NCI-H187 treated with DMSO at 0.1 percent for 48 hours (cell line): ENCODE data around the gene GNB3.
"Not testable (repeated sequence)": the region's sequence is repeated elsewhere in the genome, so short reads cannot be mapped to it uniquely, and the experiment has no call there.

Experiments
- DNase-seq: peaks from one replicate; lab custom pipeline; 2025; lab: John Stamatoyannopoulos, UW

GNB3 gene

GRCh38 chr12:6860942-6861341 lies 20.2 kb downstream of the GNB3 start:
- no peak for DNase-seq

- DNase-seq, result no peak
These were observed 20.7 kb downstream of the GNB3 start for GRCh38 chr12:6861391-6861790.

GRCh38 chr12:6863033-6863432 lies 22.3 kb downstream of the GNB3 start:
- DNase-seq, result no peak

GRCh38 chr12:6863586-6864321 lies 23.0 kb downstream of the GNB3 start:
- DNase-seq, result no peak

GRCh38 chr12:6865307-6865706 lies 24.6 kb downstream of the GNB3 start:
- not testable (repeated sequence) for DNase-seq

- no peak for DNase-seq
These were observed 25.6 kb downstream of the GNB3 start for GRCh38 chr12:6866163-6866919.

GRCh38 chr12:6866920-6867412 lies 26.2 kb downstream of the GNB3 start:
- no peak for DNase-seq

GRCh38 chr12:6867413-6868210 lies 26.9 kb downstream of the GNB3 start, which contains the start of gene TPI1:
Gene TPI1, plus strand, starts transcription at chr12:6867531. Its CDS starts 36 bp downstream, at chr12:6867567.
- DNase-seq, result peak; percentile 12

- no peak for DNase-seq
These were observed 27.7 kb downstream of the GNB3 start for GRCh38 chr12:6868211-6869048.

- DNase-seq, result peak; percentile 53
These were observed 28.6 kb downstream of the GNB3 start for GRCh38 chr12:6869049-6870021.

GRCh38 chr12:6870304-6870703 lies 29.6 kb downstream of the GNB3 start:
- not testable (repeated sequence) for DNase-seq

- DNase-seq, result no peak
These were observed 30.6 kb downstream of the GNB3 start for GRCh38 chr12:6871052-6871957.

GRCh38 chr12:6872073-6873048 lies 31.6 kb downstream of the GNB3 start:
- DNase-seq, result no peak

GRCh38 chr12:6873094-6874014 lies 32.6 kb downstream of the GNB3 start, which contains the start of gene SPSB2:
Gene SPSB2, minus strand, starts transcription at chr12:6873303. Its CDS starts 402 bp downstream, at chr12:6872901.
- DNase-seq, result peak; percentile 46

GRCh38 chr12:6874015-6874368 lies 33.3 kb downstream of the GNB3 start:
- DNase-seq, result not testable (repeated sequence)

- DNase-seq, result not testable (repeated sequence)
These were observed 39.1 kb downstream of the GNB3 start for GRCh38 chr12:6879824-6880223.

- DNase-seq, result no peak
These were observed 42.5 kb downstream of the GNB3 start for GRCh38 chr12:6883252-6883651.
